Midbrain (tissue), 1 donor: ENCODE data around the gene GSDME.

Experiments
- DNase-seq: peaks from one replicate; lab custom pipeline; 2025; lab: John Stamatoyannopoulos, UW

The GSDME gene

GRCh38 chr7:24769851-24770250 is 12.6 kb upstream of the GSDME start:
- no peak for DNase-seq

DNA sequence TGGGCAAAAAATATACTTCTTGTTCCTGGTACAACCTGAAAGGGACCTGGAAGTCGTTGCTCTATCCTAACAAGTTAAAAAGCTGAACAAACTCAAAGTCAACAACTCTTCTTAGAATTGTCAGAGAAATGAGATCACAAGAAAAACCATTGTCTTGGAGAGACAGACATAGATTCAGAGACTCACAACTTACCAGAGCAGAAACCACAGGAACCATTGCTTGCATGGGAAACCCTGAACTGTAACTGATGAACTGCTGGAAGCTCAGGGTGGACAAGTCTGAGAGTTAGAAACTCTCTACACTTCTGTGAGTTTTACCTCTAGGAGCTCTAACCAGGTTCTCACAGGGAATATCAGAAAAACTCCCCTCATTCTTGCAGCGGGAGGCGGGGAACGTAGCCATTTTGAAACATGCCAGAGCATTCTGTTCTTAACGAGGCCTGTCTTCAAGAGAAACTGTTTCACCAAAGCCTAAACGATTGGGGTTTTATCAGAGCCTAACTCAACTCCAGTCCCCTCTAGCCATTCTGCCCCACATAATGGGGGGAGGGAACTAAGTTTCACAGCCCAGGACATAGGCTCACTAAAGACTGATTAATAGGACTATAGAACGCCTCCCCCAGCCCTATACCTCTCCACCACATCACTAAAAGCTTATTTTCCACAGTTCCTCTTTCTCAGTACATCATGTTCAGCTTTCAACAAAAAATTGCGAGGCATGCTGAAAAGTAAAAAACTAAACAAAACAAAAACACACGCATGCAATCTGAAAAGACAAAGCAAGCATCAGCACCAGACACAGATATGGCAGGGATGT is 12.0 kb upstream of the GSDME start:
- DNase-seq: no peak

GRCh38 chr7:24767878-24768569 is 10.8 kb upstream of the GSDME start:
- DNase-seq: no peak

- no peak for DNase-seq
Observed at GRCh38 chr7:24764972-24765744, 7.9 kb upstream of the GSDME start.

DNA sequence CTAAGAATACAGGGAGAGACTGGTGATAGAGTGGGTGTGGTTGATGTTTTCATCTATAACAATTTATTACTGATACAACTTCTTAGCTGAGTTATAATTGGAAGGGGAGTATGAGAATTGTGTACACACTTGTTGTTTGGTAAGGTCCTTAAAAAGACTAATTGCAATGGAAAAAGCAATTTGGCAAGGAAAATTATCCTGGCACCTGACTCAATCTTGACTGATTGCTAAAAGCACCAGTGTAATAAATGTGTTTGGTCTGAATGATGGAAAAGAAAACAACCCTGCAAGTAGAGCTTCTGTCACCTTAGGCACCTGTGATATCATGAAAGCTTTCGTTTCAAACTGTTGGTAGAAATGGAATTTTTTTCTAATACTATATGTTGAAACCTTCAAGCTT is 6.7 kb upstream of the GSDME start:
- DNase-seq: no peak

- no peak for DNase-seq
Observed at GRCh38 chr7:24763303-24763901, 6.1 kb upstream of the GSDME start.

- DNase-seq: no peak
Observed at GRCh38 chr7:24762771-24763170, 5.5 kb upstream of the GSDME start.

DNA sequence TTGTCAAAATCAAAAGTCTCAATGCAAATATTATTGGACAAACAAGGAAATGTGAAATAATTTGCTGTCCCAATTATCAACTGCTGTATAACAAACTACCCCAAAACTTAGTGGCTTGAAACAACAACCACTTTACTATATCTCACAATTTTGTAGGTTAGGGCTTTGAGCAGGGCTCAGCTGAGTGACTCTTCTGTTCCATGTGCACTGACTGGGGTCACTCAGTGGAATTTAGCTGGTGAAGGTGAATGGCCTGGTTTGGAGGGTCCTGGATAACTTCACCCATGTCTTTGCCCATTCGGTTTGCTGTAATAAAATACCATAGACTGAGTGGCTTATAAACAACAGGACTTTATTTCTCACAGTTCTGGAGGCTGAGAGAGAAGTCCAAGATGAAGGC is 3.7 kb upstream of the GSDME start:
- DNase-seq: no peak

DNA sequence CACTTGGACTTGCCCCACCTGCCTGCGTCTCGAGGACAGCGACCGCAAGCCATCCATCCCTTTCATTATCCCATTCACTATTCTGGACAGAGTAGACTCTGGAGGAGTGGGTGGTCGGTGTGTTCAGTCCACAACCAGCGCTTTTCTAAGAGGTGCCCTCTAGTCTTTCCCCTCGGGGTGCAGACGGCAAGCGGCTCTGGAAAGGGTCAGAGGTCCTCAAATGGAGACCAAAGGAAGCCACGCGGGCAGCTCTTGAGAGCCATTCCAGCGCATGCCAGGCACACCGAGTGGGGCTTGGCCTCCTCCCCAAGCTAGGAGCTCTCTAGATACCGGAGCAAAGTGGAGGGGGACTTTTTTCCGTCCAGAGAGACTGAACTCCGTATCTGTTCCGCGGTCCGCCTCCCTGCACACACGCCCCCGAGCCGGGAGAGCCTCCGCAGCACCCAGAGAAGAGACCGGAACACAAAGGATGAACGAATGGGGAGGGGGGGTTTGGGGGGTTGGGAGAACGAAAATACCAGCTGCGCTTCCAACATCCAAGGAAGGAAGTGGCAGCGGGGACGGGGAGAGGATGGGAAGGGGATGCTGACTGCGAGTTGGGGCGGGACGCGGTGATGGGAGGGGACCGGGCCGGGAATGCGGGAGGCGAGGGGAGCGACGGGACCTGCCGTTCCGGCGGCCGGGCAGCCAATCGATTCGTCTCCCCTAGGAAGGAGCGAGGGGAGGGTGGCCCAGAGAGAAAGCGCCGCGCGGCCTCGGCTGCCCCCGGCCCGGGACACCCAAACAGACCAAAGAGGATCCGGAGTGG is 515 bp downstream of the GSDME start:
- peak; percentile 48 for DNase-seq

- no peak for DNase-seq
Observed at GRCh38 chr7:24755541-24756407, 1.5 kb downstream of the GSDME start.

DNA sequence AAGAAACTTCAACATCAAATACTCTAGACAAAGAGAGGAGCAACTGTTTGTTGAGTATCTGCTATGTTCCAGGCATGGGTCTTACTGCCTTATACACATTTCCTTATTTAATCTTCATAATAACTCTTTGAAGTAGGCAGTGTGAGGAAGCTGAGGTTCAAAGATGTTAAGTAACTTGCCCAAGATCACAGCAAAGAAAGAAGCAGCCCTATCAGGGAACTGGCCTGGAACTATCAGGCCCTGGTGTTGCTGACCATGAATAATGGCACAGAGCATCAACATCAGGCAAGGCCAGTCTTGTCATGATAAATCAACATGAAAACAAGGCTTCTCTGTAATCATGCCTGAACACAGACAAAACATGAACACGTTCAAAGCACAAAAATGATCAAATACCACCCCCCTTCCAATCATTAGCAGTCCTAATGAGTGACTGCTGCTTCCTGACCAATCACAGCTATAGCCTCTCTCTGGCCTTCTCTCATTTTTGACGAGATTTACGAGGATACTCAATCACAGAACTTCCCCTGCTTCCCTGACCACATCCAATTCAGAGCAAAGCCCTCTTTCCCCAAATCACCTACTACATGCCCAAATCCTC is 2.3 kb downstream of the GSDME start:
- DNase-seq: no peak

DNA sequence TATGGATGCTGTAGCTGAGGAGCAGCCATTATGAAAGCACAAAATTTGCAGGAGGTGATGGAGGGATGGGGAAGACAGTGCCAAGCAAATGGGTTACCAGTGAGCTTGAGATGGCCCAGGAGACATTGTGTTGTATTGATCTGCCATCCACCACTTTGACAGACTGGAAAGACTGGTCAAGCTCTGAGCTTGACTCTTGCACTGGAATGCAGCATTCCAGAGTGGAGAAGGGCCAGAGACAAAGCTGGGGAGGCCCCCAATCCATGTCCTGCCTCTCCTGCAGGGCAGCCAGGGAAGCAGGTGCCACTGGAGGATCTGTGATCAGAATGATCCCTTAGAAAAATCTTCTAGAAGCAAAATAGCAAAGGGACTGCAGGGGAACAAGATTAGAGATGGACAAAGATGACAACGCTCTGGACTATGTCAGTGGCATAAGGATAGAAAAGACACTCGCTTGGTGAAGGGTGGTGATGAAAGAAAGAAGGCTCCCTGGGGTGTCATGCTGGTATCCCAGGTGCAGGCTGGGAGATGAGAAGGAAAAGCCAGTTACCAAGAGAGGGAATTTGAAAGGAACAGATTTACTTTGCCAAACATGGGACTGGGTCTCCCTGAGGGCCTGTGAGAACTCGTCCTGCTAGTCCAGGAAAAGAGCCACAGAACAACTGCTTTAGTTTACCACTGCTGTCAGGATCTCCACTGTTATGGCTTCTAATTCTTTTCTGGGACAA is 5.0 kb downstream of the GSDME start:
- no peak for DNase-seq

DNA sequence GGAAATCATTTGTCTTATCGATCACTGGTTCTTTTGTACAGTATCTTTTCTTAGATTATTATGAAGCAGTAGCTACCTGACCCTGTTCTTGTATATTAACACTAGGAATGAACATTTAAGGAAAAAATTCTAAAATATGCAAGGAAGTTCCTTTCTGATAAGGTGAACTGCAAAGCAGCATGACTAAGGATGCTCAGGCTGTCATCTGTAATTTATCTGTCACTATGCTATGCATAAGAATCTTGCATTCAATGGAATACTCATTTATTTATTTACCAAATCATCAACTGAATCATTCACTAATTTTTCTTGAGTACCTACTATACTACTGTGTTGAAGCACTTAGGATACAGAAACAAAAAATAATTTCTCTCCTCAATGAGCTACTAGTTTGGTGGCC is 5.8 kb downstream of the GSDME start:
- DNase-seq: no peak

- no peak for DNase-seq
Observed at GRCh38 chr7:24750441-24751055, 6.7 kb downstream of the GSDME start.

DNA sequence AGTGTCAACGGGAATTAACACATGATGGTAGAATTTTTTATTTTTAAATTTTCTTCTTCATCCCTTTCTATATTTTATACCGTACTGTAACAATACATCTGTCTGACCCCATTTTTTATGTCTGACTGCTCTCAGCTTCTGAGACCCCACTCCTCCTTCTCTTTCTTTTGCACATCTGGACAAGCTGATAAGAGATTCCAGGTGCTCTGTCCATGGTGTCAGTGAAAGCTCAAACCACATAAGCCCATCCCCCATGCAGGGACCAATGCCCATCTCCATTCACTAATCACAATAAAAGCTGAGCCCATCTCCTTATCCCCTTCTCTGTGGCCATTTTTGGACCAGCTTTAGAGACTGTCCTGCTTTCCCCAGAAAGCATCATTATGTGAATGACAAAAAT is 8.7 kb downstream of the GSDME start:
- DNase-seq: no peak

- no peak for DNase-seq
Observed at GRCh38 chr7:24745355-24745754, 11.9 kb downstream of the GSDME start.

GRCh38 chr7:24743471-24743870 is 13.8 kb downstream of the GSDME start:
- no peak for DNase-seq

DNA sequence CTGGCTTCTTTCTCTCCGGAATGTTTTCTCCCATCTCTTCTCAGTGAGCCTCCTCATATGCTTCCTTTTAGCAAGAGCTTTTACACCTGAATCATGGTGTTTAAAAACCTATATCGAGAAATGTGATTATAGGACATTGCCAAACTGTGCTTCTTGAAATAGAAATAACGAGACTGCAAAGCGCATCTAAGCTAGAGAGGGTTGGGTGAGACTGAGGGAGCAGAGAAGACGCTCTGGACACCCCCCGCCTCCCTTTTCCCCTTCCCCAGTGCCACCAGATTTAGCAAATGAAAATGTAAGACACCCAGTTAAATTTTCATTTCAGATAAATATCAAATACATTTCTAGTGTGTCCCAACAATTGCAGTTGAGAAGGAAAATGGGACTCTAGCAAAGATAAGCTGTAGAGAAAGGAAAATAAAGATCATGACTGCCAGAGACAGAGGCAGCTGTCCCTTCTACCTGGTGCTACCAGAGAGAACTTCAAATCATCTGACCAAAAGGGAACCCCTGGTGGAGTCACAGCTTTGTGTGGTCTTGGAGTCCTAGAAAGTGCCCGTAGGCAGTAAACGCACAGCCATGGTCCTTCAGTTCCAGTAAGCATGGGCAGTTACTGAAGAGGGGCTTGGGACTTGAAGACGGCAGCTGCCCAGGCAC is 14.6 kb downstream of the GSDME start:
- no peak for DNase-seq
